GM12878 (cell line): ENCODE data around the gene CRHR2. TPM values are rescaled to one million over a fixed set of nuclear protein-coding genes. Genes with fewer than 3 reads are reported as not detected.

Source experiments
- ATAC-seq: fragments of 200-7000 bp; cut with Tn5 transposase; 3 replicates; pipeline ENCODE4 v1.9.1; 2020; ENCODE audit warnings: mild to moderate bottlenecking, moderate library complexity
- BruUV-seq: library from RNA; stranded (reverse); fragments of 400-500 nt; replicated peaks from 2 replicates; lab custom pipeline; 2021; lab: Mats Ljungman, UMichigan
- CTCF ChIA-PET: fragments of 300-600 bp; sonication (Branson Sonifier 250); formaldehyde crosslinking; extraction: SDS; loops from one replicate; lab custom pipeline; 2021; ENCODE audit warnings: inconsistent platforms; lab: Yijun Ruan, JAX
- POLR2A ChIA-PET: fragments of 350-600 bp; formaldehyde crosslinking; extraction: SDS; loops from one replicate; lab custom pipeline; 2021; ENCODE audit warnings: inconsistent platforms; lab: Charles Lee
- RAD21 ChIA-PET: fragments of 300-600 bp; sonication (Branson Sonifier 250); formaldehyde crosslinking; loops from one replicate; lab custom pipeline; 2023; ENCODE audit warnings: antibody characterized with exemption; ENCODE audit not compliant: unreplicated experiment; lab: Charles Lee
- SMC1A ChIA-PET: fragments of 300-600 bp; sonication (Branson Sonifier 250); formaldehyde crosslinking; loops from one replicate; lab custom pipeline; 2023; ENCODE audit not compliant: unreplicated experiment, uncharacterized antibody; lab: Charles Lee
- DNase-seq: peaks from one replicate; pipeline ENCODE4 v3.0.0-alpha.2; 2011; ENCODE audit warnings: low read depth, low spot score
- FAIRE-seq: peaks from 3 replicates; lab custom pipeline; 2011; peaks lifted over from hg19 to GRCh38; lab: Jason Lieb, UNC
- H2AFZ ChIP-seq: 2 replicates; pipeline ENCODE4 v1.6.0; 2011; ENCODE audit warnings: low read depth, low read length, control low read depth; ENCODE audit not compliant: control insufficient read depth
- H3K27ac ChIP-seq: 2 replicates; pipeline ENCODE4 v1.5.1; 2011; ENCODE audit warnings: control low read depth; ENCODE audit not compliant: control insufficient read depth, insufficient read depth
- H3K27me3 ChIP-seq, 2 experiments: replicated peaks in 1 of 2; 2 replicates each; pipeline versions ENCODE4 v1.6.0 to v1.6.1; 2011; ENCODE audit warnings: low read length in 1 of 2; ENCODE audit not compliant: control insufficient read depth in 2 of 2, insufficient read depth in 2 of 2
- H3K36me3 ChIP-seq, 2 experiments: 2 replicates each; pipeline ENCODE4 v1.5.1; 2011; ENCODE audit warnings: low read length in 1 of 2; ENCODE audit not compliant: control insufficient read depth in 2 of 2, insufficient read depth in 2 of 2
- H3K4me1 ChIP-seq: 2 replicates; pipeline ENCODE4 v1.6.1; 2011; ENCODE audit warnings: mild to moderate bottlenecking, low read length, moderate library complexity, mixed read lengths; ENCODE audit not compliant: control insufficient read depth, insufficient read depth
- H3K4me2 ChIP-seq: 2 replicates; pipeline ENCODE4 v1.6.0; 2011; ENCODE audit warnings: control low read depth; ENCODE audit not compliant: control insufficient read depth, insufficient read depth
- H3K4me3 ChIP-seq: fragments of 200-600 bp; sonication (generic); 2 replicates; pipeline ENCODE4 v1.5.1; 2016
- H3K79me2 ChIP-seq: 2 replicates; pipeline ENCODE4 v1.6.0; 2011; ENCODE audit warnings: low read length; ENCODE audit not compliant: control insufficient read depth, insufficient read depth
- H3K9ac ChIP-seq: 2 replicates; pipeline ENCODE4 v1.8.0; 2011; ENCODE audit warnings: low read length, control low read depth, mixed read lengths; ENCODE audit not compliant: control insufficient read depth, insufficient read depth
- H3K9me3 ChIP-seq: replicated peaks from 3 replicates; pipeline ENCODE4 v1.5.1; 2011; ENCODE audit warnings: mild to moderate bottlenecking, low read length; ENCODE audit not compliant: control insufficient read depth, insufficient read depth
- H4K20me1 ChIP-seq: 2 replicates; pipeline ENCODE4 v1.6.0; 2011; ENCODE audit not compliant: control insufficient read depth, insufficient read depth
- BHLHE40 ChIP-seq, 2 experiments: fragments of 450-650 bp in 1 of 2; IDR thresholded peaks; 2 replicates each; pipeline ENCODE4 v1.6.1; 2011 to 2017; ENCODE audit warnings: low read depth in 2 of 2, borderline replicate concordance in 1 of 2, improper control_type of control experiment in 1 of 2, low read length in 1 of 2, mild to moderate bottlenecking in 1 of 2
- BRCA1 ChIP-seq: IDR thresholded peaks from 2 replicates; pipeline ENCODE4 v1.6.1; 2011; ENCODE audit warnings: low read depth, low read length, improper control_type of control experiment
- CREM ChIP-seq: IDR thresholded peaks from 2 replicates; pipeline ENCODE4 v1.6.1; 2014; ENCODE audit warnings: antibody characterized with exemption, low read depth
- FOS ChIP-seq: IDR thresholded peaks from 3 replicates; pipeline ENCODE4 v1.6.1; 2011; ENCODE audit warnings: borderline replicate concordance; ENCODE audit not compliant: insufficient read length; ENCODE audit errors: extremely low read depth
- JUND ChIP-seq: IDR thresholded peaks from 2 replicates; pipeline ENCODE4 v1.6.1; 2012; ENCODE audit warnings: low read depth, mild to moderate bottlenecking, low read length, improper control_type of control experiment, moderate library complexity
- MYC ChIP-seq: IDR thresholded peaks from 2 replicates; pipeline ENCODE4 v1.6.1; 2011; ENCODE audit warnings: mild to moderate bottlenecking, low read length, moderate library complexity, inconsistent platforms; ENCODE audit not compliant: insufficient read depth, insufficient replicate concordance, insufficient read length, severe bottlenecking
- NRF1 ChIP-seq: conservative IDR thresholded peaks from 2 replicates; pipeline ENCODE4 v1.6.1; 2011; ENCODE audit warnings: mild to moderate bottlenecking, low read depth, low read length, improper control_type of control experiment
- RBBP5 ChIP-seq: fragments of 200-600 bp; sonication (generic); conservative IDR thresholded peaks from 2 replicates; pipeline ENCODE4 v1.6.1; 2016
- WRNIP1 ChIP-seq: IDR thresholded peaks from 2 replicates; pipeline ENCODE4 v1.6.1; 2011; ENCODE audit warnings: low read depth, low read length, improper control_type of control experiment, borderline replicate concordance
- WGBS: methylation state at CpG from one replicate; pipeline ENCODE4 v1.1.6; 2016; ENCODE audit warnings: low lambda C conversion rate; ENCODE audit not compliant: insufficient replicate concordance, insufficient coverage; ENCODE audit errors: missing lambda C conversion rate; 5-methylcytosine and 5-hydroxymethylcytosine counted together
- in situ Hi-C: fragments of 300-500 bp; cut with MboI; formaldehyde crosslinking; loops from 9 replicates; pipeline ENCODE4 v1.14.3; 2018; ENCODE audit warnings: mixed read lengths
- intact Hi-C: fragments of 100-400 bp; cut with micrococcal nuclease; formaldehyde crosslinking; loops from one replicate; pipeline ENCODE4 v1.14.2; 2022; ENCODE audit not compliant: unreplicated experiment
- polyA plus RNA-seq, 11 experiments: library from polyadenylated mRNA; depleted of rRNA in 4 of 11; unstranded in 6 of 11; stranded (reverse) in 5 of 11; fragments of >200 nt; fragmentation: Nextera tagmentation in 4 of 11; fragmentation: Illumina TruSeq in 1 of 11; extraction: Ambion mirVana in 4 of 11; extraction: Trizol in 1 of 11; gene quantifications; 1 replicate in 1 of 11; 2 replicates in 10 of 11; pipeline versions ENCODE4 v1.2.1 to v1.2.3, GENCODE V29; 2011 to 2016; ENCODE audit warnings: inconsistent platforms in 2 of 11, missing spikeins in 2 of 11, low read depth in 1 of 11
- total RNA-seq, 4 experiments: library from RNA; depleted of rRNA in 3 of 4; stranded (reverse); fragments of >200 nt in 3 of 4; fragmentation: Illumina TruSeq in 1 of 4; extraction: Trizol in 1 of 4; gene quantifications; 2 replicates each; pipeline versions ENCODE4 v1.2.1 to v1.2.3, GENCODE V29; 2013 to 2021
- TF ChIP-seq, protein P1 (sequence below): fragments of 450-650 bp; formaldehyde crosslinking; IDR thresholded peaks from 2 replicates; pipeline ENCODE4 v1.5.0; 2022; ENCODE audit warnings: mild to moderate bottlenecking, missing genetic modification characterization
- TF ChIP-seq, protein P2 (sequence below): fragments of 450-650 bp; IDR thresholded peaks from 2 replicates; pipeline ENCODE4 v1.6.1; 2017; ENCODE audit warnings: antibody characterized with exemption, mild to moderate bottlenecking, moderate library complexity
- TF ChIP-seq, protein P3 (sequence below): fragments of 450-650 bp; IDR thresholded peaks from 2 replicates; pipeline ENCODE4 v1.6.1; 2014; ENCODE audit warnings: mild to moderate bottlenecking
- TF ChIP-seq, protein P4 (sequence below): IDR thresholded peaks from 2 replicates; pipeline ENCODE4 v1.6.1; 2011; ENCODE audit warnings: mild to moderate bottlenecking, low read depth, low read length, moderate library complexity; ENCODE audit not compliant: insufficient replicate concordance

The CRHR2 gene
- total and polyA plus RNA-seq, 10 of the 15 experiments (the other 5 are each of a cell fraction or from before 2014, with no cell fraction given), result not detected

DNA sequence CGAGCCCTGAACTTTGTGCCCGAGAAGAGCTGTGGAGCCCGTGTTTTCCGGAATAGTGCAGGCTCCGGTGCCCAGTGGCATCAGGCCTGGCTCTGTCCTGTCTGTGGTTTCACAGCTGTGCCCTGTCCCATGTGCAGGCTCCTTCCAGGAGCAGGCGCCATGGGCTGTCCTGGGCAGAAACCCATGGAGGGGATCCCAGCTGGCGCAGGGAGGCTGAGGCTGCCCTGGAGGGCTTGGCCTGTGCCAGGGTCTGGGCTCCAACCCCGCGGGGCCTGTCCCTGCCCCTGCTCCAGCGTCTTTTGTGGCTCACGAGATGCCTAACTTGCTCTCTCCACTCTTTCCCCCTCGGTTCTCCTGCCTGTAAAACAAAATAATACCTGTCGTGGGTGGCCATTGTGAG, 23.3 kb upstream of the CRHR2 start:
- Histone ChIP-seq H3K79me2 (no peaks in the 10 kb centered on the region), H3K4me2 (no peak overlapping the region), H3K27me3 (no peaks in the 10 kb centered on the region; a peak in 2 of 4 replicates), H3K36me3 (no peaks in the 10 kb centered on the region), H3K9me3 (no peaks in the 10 kb centered on the region), H3K4me1 (no peaks in the 10 kb centered on the region), H3K9ac (no peak overlapping the region), H3K27ac (no peak overlapping the region), H3K4me3 (no peak overlapping the region), H2AFZ (no peak overlapping the region), H4K20me1 (no peaks in the 10 kb centered on the region)
- ChIA-PET SMC1A (no interaction called here), POLR2A (no interaction called here), RAD21 (no interaction called here), CTCF (interaction anchor here (1.8 kb wide), 1 partner anchor 35 kb away, joined by 7 read pairs; no protein-coding TSS in a partner anchor)
- ATAC-seq, result no peak
- no peak for FAIRE-seq
- intact Hi-C loops, result no loop called here
- in situ Hi-C loops, result no loop called here
- BruUV-seq, result no TSS peak
- DNase-seq, result no peak
- 36% methylated on average over 13 of the region's 13 CpGs for WGBS
- TF ChIP-seq WRNIP1, result no peak
- no peak for TF ChIP-seq MYC
- TF ChIP-seq, protein P1, sequence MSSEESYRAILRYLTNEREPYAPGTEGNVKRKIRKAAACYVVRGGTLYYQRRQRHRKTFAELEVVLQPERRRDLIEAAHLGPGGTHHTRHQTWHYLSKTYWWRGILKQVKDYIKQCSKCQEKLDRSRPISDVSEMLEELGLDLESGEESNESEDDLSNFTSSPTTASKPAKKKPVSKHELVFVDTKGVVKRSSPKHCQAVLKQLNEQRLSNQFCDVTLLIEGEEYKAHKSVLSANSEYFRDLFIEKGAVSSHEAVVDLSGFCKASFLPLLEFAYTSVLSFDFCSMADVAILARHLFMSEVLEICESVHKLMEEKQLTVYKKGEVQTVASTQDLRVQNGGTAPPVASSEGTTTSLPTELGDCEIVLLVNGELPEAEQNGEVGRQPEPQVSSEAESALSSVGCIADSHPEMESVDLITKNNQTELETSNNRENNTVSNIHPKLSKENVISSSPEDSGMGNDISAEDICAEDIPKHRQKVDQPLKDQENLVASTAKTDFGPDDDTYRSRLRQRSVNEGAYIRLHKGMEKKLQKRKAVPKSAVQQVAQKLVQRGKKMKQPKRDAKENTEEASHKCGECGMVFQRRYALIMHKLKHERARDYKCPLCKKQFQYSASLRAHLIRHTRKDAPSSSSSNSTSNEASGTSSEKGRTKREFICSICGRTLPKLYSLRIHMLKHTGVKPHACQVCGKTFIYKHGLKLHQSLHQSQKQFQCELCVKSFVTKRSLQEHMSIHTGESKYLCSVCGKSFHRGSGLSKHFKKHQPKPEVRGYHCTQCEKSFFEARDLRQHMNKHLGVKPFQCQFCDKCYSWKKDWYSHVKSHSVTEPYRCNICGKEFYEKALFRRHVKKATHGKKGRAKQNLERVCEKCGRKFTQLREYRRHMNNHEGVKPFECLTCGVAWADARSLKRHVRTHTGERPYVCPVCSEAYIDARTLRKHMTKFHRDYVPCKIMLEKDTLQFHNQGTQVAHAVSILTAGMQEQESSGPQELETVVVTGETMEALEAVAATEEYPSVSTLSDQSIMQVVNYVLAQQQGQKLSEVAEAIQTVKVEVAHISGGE, result no peak
- no peak for TF ChIP-seq CREM
- TF ChIP-seq, protein P2, sequence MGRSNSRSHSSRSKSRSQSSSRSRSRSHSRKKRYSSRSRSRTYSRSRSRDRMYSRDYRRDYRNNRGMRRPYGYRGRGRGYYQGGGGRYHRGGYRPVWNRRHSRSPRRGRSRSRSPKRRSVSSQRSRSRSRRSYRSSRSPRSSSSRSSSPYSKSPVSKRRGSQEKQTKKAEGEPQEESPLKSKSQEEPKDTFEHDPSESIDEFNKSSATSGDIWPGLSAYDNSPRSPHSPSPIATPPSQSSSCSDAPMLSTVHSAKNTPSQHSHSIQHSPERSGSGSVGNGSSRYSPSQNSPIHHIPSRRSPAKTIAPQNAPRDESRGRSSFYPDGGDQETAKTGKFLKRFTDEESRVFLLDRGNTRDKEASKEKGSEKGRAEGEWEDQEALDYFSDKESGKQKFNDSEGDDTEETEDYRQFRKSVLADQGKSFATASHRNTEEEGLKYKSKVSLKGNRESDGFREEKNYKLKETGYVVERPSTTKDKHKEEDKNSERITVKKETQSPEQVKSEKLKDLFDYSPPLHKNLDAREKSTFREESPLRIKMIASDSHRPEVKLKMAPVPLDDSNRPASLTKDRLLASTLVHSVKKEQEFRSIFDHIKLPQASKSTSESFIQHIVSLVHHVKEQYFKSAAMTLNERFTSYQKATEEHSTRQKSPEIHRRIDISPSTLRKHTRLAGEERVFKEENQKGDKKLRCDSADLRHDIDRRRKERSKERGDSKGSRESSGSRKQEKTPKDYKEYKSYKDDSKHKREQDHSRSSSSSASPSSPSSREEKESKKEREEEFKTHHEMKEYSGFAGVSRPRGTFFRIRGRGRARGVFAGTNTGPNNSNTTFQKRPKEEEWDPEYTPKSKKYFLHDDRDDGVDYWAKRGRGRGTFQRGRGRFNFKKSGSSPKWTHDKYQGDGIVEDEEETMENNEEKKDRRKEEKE, result no peak
- TF ChIP-seq, protein P3, sequence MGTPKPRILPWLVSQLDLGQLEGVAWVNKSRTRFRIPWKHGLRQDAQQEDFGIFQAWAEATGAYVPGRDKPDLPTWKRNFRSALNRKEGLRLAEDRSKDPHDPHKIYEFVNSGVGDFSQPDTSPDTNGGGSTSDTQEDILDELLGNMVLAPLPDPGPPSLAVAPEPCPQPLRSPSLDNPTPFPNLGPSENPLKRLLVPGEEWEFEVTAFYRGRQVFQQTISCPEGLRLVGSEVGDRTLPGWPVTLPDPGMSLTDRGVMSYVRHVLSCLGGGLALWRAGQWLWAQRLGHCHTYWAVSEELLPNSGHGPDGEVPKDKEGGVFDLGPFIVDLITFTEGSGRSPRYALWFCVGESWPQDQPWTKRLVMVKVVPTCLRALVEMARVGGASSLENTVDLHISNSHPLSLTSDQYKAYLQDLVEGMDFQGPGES, result no peak
- no peak for TF ChIP-seq RBBP5
- TF ChIP-seq NRF1, result no peak
- no peak for TF ChIP-seq FOS
- TF ChIP-seq, protein P4, sequence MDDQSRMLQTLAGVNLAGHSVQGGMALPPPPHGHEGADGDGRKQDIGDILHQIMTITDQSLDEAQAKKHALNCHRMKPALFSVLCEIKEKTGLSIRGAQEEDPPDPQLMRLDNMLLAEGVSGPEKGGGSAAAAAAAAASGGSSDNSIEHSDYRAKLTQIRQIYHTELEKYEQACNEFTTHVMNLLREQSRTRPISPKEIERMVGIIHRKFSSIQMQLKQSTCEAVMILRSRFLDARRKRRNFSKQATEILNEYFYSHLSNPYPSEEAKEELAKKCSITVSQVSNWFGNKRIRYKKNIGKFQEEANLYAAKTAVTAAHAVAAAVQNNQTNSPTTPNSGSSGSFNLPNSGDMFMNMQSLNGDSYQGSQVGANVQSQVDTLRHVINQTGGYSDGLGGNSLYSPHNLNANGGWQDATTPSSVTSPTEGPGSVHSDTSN, result no peak
- no peak for TF ChIP-seq JUND
- TF ChIP-seq BRCA1, result no peak
- TF ChIP-seq BHLHE40 (IDR thresholded peaks at IDR 0.05; ENCODE audit: borderline replicate concordance in 1 of 2, low read depth in 2 of 2, low read length in 1 of 2), result no peak
